Breast epithelium (tissue), 3 donors: ENCODE data around the gene PER3.

Experiments used
- CTCF ChIP-seq, 3 donors: fragments of 450-650 bp; IDR thresholded peaks; one replicate each; pipeline ENCODE4 v1.5.1; 2016 to 2017; ENCODE audit warnings: antibody characterized with exemption in 3 of 3, mild to moderate bottlenecking in 3 of 3, moderate library complexity in 3 of 3
- POLR2A ChIP-seq: fragments of 450-650 bp; IDR thresholded peaks from one replicate; pipeline ENCODE4 v1.6.1; 2016; ENCODE audit warnings: antibody characterized with exemption, mild to moderate bottlenecking, moderate library complexity

- TF ChIP-seq POLR2A (no peak), CTCF (IDR thresholded peaks at IDR 0.05) (no peak)
Measured at GRCh38 chr1:7863756-7864328, 79.8 kb downstream of the PER3 start.
